Embryonic facial prominence (tissue), 1 donor: ENCODE data around the gene TFPT.

Source experiments
- DNase-seq: peaks from one replicate; pipeline ENCODE4 v3.0.0-alpha.2; 2016; ENCODE audit errors: extremely low spot score

TFPT gene, protein sequence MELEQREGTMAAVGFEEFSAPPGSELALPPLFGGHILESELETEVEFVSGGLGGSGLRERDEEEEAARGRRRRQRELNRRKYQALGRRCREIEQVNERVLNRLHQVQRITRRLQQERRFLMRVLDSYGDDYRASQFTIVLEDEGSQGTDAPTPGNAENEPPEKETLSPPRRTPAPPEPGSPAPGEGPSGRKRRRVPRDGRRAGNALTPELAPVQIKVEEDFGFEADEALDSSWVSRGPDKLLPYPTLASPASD

DNA sequence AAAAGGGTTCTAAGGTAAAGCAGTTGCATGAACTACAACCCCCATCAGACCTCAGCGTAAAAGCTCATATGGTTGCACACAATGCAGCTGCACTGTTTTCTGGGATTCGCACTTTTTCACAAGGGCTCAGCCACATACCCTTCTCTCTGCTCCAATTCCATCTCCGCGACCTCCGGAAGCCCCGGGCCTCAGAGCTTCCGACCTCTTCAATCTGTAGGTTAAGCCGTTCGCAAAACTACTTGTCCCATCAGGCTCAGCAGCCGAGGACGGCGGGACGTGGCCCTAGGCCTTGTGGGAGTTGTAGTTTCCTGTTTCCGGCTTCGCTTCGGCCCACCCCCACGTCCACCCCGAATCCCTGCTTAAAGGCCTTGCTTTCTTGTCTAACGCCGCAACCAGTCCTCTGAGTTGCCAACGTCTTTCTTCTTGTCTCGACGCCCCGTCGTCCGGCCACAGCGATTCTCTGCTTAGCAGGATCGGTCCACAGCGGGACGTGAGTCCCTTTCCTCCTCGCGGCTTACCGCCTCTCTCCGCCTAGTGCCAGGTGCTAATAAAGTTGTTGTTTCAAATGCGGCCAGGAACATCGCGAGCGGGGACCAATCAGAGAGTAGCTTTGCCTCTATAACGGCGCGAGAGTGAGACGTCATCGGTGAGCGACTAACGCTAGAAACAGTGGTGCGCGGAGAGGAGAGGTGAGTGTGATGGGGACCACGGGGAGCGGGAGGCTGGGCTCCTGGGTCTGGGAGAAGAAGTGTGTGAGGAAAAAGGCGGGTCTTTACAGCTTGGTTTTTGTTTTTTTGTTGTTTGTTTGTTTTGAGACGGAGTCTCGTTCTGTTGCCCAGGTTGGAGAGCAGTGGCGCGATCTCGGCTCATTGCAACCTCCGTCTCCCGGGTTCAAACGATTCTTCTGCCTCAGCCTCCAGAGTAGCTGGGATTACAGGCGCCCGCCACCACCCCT is at the start of gene TFPT, which contains the start of gene PRPF31:
TSS of gene TFPT (minus strand) at position 549 of the 955 bp plus-strand sequence. CDS start at position 161, 388 bp downstream.
TSS of gene PRPF31 (plus strand) at position 646 of the 955 bp plus-strand sequence. CDS start 2,525 bp downstream, outside the sequence.
- peak; percentile 98 for DNase-seq

DNA sequence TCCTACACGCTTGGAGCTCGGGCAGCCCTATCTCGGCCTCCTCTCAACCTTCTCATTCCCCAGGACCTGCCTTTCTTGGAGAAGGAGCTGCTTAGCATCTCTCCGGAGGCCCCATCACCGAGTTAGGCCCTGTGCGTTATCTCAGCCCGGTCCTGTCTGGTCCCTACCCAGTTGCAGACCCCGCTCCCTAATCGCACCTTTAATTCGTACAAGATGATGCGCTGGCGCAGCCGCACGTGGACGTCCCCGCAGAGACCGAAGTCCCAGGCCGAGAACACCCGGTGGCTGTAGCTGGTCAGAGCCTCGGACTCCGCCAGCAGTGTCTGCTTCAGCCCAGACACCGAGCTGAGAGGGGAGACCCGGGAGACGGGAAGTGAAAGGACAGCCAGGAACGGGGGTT is 49.8 kb upstream of the TFPT start:
- DNase-seq, result no peak

DNA sequence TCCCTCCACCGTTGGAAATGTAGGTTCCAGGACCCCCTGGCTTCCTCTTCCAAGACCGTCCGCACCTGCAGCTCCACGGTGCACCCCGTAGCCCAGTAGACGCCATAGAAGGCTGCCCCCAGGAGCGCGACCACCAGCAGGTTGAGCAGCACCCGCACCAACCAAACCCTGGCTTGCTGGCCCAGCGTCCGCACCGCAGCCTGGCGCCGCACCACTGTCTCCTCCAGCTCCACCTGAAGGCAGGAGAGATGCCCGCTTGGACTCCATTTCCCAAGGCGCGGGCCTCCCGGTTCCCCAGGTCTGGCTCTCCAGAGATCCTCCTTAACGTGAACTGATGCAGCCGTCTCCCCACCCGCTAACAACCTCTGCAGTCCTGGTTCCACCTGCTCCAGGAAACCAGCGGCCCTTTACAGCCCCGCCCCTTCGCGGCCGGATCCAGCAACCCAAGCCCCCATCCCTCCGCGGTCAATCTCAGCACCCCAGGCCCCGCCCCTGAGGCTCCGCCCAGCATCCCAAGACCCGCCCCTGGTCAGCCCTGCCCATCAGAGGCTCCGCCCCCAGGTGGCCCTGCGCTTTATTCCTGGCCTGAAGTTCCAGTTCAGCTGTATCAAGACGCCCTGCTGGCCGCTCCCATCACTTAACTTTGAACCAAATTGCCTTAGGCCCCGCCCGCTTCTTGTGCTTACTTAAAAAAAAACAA is 49.1 kb upstream of the TFPT start:
- no peak for DNase-seq

DNA sequence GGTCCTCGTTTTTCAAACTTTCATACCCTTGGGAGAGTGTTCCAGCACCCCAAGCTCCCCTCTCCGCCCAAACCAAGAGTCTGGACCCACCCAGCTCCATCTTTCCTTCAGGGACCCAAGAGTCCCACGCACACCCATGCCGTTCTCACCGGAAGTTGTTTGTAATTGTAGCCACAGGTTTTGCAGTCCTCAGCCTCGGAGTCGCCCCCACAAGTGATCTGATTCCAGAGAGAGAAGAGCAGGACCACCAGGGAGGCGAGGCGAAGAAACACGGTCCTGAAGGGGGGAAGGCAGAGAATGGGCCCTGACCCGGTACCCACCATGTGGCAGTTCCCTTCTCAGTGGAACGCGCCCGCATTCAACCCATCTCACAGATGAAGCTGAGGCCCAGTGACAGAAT is 47.4 kb upstream of the TFPT start:
- no peak for DNase-seq

DNA sequence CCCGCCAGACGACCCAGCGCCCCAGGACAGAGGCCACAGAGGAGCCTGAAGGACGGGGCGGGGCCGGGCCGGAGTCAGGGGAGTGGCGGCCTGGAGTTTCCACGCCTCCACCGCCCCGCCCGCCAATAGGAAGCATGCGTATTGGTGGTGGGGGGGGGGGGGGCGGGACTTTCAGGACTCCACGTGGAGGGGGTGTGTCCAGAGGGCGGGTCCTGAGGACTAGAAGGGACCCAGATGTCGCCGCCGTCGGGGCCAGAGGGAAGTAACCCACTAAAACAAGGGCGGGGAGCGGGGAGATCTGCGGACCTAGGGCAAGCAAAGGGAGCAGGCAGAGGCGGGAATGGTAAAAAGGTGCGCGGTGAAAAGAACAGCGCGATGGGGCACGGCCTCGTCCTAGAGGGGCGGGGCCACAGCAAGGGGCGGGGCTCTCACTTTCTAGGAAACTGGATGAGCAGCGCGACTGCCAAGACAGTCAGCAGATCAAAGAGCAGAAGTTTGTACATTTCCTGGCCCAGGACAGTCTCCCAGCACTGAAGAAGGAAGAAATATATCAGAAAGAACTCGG is 46.9 kb upstream of the TFPT start:
- no peak for DNase-seq

DNA sequence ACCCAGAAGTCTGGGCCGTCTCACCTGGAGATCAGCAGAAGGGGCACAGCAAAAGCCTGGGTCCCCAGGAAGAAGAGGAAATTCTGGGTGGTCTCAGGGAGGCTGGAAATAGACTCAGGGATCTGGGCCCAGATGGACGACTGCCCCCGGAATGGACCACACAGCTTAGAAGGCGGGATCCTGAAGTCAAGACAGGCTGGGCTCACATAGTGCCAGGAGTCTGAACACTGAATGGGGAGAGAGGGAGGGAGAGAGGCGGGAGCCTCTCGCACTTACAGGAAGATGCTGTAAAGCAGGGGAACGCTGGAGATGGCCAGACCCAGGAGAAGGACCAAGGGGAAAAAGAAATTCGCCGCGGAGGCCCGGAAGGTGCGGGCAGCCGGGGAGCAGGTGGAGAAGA is 45.4 kb upstream of the TFPT start:
- no peak for DNase-seq

DNA sequence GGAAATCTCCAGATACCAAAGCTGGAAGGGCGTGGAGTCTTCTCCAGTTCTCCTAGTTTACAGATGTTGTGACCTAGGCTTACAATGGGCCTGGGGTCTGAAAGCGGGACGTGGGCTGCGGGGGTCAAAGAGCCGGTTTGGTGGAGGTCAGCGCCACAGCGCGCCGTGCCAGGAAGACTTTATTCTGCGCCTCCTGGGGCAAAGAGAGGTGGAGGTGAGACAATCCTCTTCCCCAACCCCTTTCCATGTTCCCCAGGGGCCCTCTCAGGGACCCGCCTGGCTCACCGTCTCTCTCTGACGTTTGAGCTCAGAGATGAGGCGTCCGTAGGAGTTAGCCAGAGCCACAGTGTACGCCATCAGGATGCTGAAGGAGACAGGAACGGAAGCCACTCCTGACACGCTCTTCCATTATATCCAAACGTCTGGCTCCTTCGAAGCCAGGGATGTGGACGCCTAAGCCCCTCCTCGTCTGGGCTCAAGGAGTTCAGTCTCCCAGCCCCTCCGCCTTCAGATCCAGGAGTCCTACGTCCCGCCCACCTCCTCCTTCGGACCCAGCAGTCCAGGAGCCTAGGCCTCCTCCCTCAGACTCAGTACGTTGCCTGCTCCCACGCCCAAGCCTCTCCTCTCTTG is 44.8 kb upstream of the TFPT start:
- no peak for DNase-seq

DNA sequence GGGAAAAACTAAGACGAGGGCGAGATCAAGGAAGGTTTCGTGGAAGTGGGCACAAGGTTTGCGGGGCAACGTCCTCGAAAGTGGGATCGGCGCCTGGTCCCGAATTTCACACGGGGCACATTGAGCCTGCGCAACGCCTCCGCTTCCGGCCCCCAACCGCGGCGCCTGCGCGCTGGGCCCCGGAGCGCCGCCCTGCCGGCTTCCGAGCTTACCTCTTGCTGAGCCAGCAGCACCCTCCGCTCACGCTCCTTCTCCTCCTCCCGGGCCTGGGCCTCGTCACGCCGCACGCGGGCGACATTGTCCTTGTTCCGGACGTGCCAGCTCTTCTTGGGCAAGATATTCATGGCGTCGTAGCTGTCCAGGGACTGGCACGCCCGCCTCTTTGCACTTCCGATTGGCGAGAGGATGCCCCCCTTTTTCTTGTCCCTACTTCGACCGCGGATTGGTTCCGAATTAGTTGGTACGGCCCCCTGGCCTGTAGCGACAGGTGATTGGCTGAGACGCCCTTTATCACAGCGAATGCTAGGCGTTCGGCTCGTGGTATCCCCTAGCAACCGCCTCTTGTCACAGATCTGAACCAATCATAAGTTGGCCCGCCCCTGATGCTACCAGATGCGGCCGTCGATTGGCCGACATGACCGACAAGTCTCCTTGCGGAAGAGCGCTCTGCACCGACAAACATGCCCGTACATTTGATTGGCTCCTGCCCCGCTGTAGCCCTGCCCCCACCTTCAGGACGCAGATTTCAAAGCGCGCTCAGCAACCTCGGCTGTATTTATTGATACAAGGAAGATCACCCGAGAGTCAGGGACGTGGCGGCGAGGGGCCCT is 44.1 kb upstream of the TFPT start, which contains the start of gene LENG1:
TSS of gene LENG1 (minus strand) at position 370 of the 830 bp plus-strand sequence. CDS start at position 344, 26 bp downstream.
- peak; percentile 100 for DNase-seq

DNA sequence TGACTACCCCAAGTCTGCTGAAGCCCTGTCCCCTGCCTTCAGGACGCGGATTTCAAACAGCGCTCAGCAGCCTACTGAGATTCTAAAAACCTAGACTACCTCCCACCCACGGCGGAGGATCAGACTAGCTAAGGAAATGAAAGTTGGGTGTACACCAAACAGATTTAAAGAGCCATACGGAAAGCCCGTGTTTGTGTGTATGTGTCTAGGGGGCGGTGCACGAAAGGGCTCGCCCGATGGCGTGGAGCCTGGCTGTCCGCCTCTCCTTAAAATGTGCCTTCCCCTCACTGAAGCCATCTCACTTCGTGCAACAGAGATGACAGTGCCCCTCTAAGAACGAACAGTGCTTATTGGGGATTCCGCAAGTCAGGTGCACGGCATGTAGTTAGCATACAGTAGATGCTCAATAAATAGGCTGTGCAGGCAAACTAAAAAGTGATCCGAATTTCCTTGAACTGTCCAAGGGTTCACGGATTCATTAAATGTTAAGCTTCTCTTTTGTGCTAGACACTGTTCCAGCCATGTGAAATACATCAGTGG is 43.4 kb upstream of the TFPT start:
- DNase-seq, result no peak

DNA sequence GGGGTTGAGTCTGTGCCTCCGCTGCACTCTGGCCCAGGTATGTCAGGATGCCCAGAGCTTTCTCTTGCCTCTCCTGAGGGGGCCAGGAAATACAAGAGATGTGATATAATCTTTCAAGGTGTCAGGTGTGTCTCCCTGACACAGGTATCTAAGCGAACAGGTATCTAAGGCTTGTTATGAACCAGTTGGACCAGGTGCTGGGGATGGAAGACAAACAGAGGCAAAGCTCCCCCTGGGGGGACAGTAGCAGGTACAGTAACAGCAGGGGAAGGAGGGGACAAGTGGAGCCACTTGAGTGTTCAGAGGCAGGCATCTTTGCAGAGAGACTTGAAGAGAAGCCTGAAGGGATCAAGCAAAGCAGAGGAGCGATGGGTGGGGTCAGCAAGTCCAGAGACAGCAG is 41.5 kb upstream of the TFPT start:
- no peak for DNase-seq

DNA sequence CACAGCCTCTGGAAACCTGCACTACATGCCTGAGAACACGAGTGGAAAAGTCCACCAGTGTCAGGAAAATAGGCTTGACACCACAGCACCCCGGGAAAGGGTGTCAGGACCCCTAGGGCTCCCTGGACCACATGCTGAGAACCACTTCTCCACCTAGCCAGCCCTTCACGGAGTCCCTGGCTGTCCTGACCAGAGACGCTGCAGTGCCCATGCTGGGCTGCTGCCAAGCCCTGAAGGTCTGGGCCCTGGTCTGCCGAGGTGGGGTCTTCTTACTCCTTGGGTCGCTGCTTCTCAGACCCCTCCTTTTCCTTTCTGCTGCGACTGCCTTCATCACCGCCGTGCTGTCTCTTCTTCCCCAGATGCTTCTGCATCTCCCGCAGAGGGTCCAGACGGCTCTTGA is 41.0 kb upstream of the TFPT start:
- DNase-seq, result no peak

DNA sequence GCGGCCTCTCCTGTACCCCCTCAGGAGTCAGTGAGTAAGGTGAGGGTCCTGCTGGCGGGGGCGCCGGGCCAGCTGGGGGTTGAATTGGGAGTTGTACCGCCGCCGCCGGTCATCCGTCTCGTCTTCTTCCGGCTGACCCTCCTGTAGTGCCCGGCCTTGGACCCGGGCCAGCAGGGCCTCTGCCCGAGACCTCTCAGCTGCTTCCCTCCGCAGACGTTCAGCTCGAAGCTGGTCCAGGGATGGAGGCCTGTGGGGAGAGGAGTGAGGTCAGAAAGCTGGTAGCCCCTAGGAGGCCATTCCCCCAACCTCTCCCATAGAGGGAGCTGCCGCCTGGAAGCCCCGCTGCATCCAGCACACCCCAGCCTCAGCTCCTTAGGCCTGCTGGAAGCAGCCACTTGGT is 40.2 kb upstream of the TFPT start:
- DNase-seq, result no peak

DNA sequence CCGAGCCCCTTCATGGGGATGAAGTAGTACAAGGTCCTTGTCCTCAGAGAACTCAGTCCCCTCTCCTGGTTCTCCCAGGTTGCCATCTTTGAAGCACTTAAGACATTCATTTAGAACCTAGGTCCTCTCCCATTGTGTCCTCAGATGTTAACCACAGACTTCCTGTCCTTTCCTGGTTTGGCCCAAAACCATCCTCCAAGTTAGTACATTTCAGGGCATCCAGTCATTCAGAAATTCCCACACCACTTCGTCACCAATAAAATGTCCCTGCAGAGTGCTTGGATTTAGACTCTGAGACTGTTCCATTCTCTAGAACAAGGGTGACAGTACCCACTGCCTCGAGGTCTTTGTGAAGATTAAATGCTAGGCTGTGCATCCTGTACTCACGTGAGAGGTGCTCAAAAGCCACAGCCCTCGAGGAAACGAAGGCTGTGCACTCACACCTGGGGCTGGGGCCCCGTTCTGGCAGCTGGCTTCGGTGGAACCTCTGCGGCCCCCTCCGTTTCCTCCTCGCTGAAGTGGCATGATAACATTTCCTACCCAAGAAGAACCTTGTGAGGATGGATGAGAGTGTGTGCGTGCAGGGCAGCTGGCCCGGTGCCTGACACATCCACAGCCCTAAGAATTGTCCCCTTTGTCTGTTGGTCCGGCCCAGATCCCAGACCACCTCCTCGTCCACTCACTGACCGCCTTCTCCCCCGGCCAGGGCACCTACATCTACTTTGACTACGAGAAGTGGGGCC is 39.3 kb upstream of the TFPT start:
- no peak for DNase-seq

DNA sequence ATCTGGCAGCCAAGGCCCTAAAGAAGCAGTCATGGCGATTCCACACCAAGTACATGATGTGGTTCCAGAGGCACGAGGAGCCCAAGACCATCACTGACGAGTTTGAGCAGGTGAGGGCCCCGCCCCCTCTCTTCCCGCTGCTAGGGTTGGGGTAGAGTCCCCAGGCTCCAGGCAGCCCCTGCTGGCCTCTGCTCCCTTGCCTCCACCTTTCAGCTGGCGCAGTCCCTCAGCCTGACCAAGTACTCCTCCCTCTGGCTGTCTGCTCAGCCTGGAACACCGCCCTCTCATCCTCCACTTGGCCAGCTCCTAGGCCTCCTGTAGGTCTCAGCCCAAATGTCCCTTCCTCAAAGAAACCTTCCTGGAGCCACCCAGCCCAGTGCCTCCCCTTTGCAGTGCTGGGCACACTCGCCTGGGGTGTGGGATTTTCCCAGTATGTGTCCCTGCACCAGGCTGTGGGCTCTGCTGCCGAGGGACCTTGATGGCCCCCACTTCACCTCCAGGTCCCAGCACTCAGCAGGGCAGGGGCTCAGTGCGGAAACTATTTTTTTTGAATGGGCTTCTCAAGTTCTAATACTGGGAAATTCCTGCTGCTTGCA is 38.4 kb upstream of the TFPT start:
- DNase-seq, result no peak

DNA sequence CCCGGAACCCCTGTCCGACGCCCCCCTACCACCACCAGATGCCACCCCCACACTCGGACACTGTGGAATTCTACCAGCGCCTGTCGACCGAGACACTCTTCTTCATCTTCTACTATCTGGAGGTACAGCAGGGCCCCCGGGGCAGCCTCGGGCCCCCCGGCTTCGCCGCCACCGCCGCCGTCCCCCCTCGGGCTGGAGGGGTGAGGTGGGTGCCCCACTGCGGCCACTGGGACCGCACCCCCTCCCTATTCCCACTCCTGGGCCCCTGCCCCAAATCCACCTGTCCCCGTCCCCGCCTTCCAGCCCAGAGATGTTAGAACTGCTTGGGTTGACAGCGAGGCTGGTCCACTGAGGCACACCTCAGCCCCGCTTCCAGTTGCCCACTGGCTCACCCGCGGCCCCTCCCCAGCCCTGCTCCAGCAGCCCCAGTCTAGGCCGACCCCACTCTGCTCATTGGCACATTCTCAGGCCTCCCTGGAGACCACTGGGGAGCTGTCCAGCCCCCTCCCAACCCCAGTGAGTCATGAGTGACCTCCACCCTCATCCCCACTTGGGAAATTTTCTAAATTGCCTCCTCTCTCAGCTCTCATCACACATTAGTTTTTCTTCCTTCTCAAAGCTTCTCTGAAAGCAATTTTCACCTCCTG is 37.5 kb upstream of the TFPT start:
- DNase-seq, result no peak

DNA sequence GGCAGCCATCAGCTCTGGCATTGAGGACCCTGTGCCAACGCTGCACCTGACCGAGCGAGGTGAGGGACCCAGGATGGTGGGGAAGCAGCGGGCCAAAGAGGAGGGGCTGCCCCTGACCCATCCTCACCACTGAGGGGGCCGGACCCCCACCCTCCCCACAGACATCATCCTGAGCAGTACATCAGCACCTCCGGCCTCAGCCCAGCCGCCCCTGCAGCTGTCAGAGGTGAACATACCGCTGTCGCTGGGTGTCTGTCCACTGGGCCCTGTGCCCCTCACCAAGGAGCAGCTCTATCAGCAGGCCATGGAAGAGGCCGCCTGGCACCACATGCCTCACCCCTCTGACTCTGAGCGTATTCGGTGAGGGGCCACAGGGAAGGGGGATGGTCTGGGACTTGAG is 36.8 kb upstream of the TFPT start:
- no peak for DNase-seq

DNA sequence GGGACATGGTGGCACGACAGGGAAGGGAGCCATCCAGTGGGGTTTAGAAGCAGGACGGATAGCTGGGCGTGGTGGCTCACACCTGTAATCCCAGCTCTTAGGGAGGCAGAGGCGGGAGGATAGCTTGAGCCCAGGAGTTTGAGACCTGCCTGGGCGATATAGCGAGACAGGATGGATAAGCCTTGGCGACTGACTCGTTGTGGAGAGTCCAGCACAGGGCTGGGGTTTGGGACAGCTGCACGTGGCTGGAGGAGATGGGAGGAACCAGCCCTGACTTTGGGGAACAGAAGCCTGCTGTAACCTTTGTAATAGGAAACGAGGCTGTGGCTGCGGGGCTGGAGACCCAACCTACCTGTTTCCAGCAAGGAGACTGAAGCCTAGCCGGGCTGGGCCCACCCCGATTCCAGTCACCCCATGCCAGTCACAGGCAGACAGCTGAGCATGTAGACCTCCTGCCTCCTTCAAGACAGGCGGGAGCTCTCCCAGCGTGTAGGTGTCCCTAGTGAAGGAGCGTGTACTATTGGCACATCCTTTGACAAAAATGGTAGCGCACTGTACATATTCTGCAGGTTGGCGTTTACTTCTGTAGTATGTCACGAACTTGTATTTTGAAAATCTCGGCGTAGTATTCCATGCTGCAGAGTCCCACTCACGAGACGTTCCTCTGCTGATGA is 36.0 kb upstream of the TFPT start:
- DNase-seq, result no peak
